ENCODE measurements around the gene LIME1.
"Not testable (repeated sequence)": the region's sequence is repeated elsewhere in the genome, so short reads cannot be mapped to it uniquely, and the experiment has no call there.

LIME1 gene

DNA sequence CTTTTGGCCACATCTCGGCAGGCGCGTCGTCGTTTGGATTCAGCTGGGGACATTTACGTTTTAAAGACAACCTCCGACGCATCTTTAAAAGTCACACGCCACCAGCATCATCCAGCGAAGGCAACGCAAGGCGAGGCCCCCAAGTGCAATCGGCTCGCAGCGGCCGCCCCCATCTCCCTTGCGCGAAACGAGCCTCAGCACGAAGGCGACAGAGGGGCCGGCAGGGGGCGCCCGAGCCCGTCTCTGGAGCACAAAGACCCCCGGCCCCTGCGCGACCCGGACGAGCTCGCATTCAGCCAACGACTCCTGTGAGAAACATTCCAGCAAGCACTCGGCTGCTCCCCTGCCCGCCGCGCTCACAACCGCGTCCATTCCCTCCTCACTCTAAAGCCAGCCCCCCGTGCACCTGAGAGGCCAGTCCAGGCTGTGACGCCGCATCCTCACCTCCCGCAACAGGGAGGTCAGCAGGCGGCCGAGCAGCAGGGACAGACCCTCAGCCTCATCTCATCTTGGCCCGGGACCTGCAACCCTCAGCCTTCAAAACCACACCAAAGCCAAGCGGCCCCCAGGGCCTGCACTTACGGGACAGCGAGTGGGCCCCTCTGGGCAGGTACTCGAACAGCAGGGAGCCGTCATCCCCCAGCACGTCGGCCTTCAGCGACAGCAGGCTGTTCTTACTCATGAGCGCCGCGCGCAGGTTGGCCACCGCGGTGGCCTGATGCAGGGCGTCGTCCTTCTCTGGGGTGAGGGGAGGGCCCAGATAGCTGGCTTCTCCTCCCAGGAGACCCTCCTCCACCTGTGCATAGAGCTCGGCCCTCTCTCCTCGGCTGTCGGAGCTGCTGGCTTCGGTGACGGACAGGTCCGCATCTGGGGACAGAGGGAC, 38.9 kb downstream of the LIME1 start:
- DNase-seq = peak; percentile 84

DNA sequence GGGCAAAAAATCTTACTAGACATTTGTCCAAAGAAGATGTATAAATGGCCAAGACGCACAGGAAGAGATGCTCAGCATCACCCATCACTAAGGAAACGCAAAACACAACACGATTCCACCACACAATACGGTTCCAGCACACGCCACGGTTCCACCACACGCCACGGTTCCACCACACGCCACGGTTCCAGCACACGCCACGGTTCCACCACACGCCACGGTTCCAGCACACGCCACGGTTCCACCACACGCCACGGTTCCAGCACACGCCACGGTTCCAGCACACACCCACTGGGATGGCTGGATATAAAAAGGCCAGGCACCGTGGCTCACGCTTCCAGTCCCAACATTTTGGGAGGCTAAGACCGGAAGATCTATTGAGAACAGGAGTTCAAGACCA, 40.4 kb downstream of the LIME1 start:
- not testable (repeated sequence) for DNase-seq

DNA sequence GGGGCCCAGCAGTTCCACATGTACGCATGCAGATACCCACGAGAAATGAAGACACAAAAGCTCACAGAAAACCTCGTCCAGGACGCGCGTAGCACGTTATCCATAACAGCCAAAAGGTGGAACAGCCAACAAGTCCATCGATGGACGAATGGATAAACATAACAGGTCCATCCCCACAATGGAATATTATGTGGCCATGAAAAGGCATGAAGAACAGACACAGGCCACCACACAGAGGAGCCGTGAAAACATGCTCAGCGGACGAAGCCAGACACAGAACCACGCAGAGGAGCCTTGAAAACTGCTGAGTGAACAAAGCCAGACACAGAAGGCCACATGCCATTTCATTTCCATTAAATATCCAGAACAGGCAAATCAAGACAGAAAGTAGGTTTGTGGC, 41.1 kb downstream of the LIME1 start:
- peak; percentile 24 for DNase-seq

DNA sequence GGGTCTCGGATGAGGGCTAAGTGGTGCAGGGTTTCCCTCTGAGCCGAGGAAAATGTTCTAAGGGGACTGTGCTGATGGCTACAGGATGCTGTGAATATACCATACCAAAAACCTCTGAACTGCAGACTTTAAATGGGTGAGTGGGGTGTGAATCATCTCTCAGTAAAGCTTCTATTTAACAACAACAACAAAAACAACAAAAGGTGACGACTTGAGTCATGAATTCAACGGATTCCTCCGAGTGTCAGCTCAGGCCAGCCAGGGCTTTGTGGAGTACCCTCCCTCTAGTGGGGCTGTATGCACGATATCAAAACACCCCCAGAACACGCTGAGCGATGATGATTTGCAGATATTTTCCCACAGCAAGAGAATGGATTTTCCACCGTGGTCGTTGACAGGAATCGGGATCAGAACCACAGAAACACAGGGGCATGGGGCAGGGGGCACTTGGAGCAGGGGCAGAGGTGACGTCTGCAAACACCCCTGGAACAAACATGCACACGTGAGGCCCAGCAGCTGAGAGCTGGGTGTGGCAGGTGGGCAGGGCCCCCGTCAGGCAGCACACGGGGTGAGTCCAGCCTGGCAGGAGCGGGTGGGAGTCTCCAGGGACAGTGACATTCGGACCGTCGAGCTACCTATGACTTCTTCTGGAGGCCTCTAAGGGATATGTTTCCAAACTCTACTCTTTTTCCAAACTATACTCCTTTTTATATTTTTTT, 41.7 kb downstream of the LIME1 start:
- DNase-seq = peak; percentile 7

DNA sequence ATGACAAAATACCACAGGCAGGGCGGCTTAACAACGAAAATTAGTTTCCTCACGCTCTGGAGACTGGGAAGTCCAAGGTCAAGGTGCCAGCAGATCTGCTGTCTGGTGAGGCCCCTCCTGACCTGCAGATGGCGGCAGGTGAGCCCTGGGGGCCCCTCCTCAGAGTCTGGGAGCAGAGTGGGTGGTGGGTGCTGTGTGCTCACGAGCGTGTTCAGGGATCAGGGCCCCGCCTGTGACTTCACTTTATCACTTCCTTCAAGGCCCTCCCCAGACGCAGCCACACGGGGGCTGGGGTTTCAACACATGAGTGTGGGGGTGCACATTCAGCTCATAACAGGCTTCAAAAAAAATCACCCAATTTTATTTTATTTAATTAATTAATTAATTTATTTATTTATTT, 42.4 kb downstream of the LIME1 start:
- peak; percentile 34 for DNase-seq

DNA sequence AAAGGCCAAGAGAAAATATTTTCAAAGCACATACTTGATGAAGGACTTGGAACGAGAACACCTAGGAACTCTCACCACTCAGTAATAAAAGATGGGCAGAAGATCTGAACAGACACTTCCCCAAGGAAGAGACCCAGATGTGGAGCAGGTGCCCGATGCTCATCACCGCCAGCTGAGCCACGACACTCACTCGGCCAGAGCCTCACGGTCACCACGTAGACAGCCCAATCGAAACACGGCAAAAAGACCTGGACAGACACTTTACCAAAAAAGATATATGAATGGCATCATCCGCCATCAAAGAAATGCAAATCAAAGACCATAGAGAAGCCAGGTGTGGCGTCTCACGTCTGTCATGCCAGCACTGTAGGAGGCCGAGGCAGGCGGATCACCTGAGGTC, 44.7 kb downstream of the LIME1 start:
- DNase-seq = peak; percentile 30

DNA sequence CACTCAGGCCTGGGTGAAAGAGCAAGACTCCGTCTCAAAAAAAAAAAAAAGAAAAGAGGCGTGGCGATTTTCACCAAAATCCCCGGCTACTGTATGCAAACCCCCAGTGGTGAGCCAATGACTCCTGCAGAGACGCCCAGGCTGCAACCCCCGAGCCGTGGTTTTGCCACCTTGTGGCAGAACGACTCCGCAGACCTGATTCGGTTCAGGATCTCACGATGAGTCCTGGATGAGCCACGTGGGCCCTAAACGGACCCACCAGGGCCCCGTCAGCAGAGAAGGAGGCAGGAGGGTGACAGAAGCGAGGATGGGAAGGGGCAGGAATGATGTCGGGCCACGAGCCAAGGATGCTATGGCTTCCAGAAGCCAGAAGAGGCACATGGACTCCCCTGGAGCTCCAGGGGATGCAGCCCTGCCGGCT, 45.6 kb downstream of the LIME1 start:
- DNase-seq = no peak

DNA sequence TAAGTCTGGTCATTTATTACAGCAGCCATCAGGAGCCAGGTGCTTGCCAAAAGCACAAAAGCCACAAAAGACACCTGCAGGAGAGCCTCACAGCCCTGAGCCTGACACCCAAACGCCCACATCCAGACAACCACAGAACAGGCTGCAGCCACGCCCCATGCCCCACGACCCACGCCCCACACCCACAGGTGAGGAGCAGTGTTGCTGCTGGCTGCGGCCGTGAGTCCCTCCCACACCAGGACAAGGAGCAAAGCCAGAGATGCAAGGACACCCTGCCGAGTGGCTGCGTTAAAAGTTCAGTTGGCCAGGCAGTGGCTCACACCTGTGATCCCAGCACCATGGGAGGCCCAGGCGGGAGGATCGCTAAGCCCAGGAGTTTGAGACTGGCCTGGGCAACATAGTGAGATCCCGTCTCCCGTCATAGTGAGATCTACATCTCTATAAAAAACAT, 46.1 kb downstream of the LIME1 start:
- DNase-seq = no peak

DNA sequence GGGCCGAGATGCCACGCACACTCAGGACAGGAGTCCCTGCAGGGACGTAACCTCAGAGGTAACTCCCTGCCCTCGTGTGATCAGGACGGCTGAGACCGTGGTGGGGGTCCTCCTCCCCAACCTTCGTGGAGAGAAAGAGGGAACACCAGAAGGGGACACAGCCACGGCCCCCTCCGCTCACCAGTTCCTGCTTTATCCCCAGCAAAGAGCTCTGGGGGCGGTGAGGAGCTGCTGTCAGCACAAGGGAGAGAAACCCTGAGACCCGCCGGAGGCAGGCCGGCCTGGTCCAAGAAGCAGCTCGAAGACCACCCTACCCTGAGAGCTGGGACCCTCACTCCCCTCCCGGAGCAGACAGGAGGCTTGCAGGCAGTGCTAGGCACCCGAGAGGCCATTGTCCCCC, 47.5 kb downstream of the LIME1 start:
- no peak for DNase-seq

DNA sequence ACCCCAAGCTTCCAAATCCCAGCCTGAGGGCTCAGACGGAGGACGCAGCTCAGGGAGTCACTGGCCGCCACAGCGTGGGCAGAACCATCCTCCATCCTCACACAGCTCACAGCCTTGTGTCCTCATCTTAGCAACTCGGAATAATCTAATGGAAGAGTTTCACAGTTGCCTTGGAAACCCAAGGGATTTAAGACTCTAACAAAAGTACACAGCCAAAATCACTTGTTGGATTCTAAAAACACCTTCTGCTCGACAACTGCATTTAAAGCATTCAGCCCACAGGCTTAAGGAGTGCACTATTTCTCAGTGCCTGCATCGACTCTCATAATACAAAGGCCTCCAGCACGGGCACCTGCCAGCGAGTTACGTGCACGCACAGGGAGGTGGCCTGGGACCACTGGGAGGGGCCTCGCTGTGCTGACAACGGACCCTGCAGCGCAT, 49.2 kb downstream of the LIME1 start:
- DNase-seq = no peak

DNA sequence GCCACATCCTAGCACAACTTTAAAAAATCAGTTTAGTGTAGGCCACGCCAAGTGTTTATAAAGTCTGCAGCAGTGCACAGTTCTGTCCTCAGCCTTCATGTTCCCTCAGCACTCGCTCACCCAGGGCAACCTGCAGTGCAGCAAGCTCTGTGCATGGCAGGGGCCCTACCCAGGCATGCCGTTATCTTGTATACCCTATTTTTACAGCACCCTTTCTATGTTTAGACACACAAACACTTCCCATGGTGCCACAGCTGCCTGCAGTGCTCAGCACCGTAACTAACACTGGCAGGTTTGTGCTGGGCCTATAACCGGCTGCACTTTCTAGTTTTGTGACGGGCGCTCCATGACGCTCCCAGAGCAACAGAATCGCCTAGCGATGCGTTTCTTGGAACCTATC, 50.8 kb downstream of the LIME1 start:
- DNase-seq = no peak

DNA sequence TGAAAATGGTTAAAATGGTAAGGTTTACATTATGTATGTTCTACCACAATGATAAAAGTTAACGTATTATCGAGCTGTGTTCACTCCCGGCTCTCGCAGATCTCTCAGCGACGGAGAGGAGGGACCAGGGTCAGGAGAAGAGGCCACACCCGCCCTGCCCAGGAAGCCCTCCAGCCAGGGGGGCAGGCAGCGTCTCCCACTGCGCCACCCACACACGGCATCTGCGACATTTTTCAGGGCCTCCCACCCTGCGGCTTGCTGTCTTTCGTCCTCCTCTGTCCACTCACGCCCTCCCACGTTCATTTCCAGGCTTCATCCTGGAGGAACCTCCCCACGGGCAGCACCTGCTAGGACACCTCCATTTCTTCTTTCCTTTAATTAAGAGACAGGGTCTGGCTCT, 51.3 kb downstream of the LIME1 start:
- DNase-seq = no peak
